Mesothelial cell of epicardium (in vitro differentiated cells): Measurements from ENCODE around the gene MLN. TPM values are rescaled to one million over a fixed set of nuclear protein-coding genes. Genes with fewer than 3 reads are reported as not detected.

ENCODE experiments used
- DNase-seq, 2 experiments: peaks; one replicate each; pipeline ENCODE4 v3.0.0; 2021; ENCODE audit warnings: low spot score in 2 of 2; ENCODE audit not compliant: unreplicated experiment in 2 of 2
- H3K27ac Mint-ChIP-seq: 2 replicates; pipeline ENCODE4 v1.8.0; 2021; ENCODE audit warnings: mixed read lengths
- H3K27me3 Mint-ChIP-seq: 2 replicates; pipeline ENCODE4 v1.8.0; 2021; ENCODE audit warnings: low read depth, mixed read lengths
- H3K36me3 Mint-ChIP-seq: 2 replicates; pipeline ENCODE4 v1.8.0; 2021; ENCODE audit warnings: mixed read lengths
- H3K4me1 Mint-ChIP-seq: 2 replicates; pipeline ENCODE4 v1.8.0; 2021; ENCODE audit warnings: mixed read lengths
- H3K4me3 Mint-ChIP-seq: 2 replicates; pipeline ENCODE4 v1.8.0; 2021; ENCODE audit warnings: mild to moderate bottlenecking, moderate library complexity, mixed read lengths
- H3K9me3 Mint-ChIP-seq: 2 replicates; pipeline ENCODE4 v1.8.0; 2021; ENCODE audit warnings: mixed read lengths
- total RNA-seq: library from RNA; stranded (reverse); gene quantifications from 3 replicates; pipeline ENCODE4 v1.2.1, GENCODE V29; 2021
- TF ChIP-seq, protein P1 (sequence below): fragments of 200-600 bp; sonication (generic); IDR thresholded peaks from one replicate; pipeline ENCODE4 v1.5.0; 2021; ENCODE audit warnings: antibody characterized with exemption; ENCODE audit not compliant: unreplicated experiment

MLN gene
- total RNA-seq, 1 donor from 2014 or later: not detected

DNA sequence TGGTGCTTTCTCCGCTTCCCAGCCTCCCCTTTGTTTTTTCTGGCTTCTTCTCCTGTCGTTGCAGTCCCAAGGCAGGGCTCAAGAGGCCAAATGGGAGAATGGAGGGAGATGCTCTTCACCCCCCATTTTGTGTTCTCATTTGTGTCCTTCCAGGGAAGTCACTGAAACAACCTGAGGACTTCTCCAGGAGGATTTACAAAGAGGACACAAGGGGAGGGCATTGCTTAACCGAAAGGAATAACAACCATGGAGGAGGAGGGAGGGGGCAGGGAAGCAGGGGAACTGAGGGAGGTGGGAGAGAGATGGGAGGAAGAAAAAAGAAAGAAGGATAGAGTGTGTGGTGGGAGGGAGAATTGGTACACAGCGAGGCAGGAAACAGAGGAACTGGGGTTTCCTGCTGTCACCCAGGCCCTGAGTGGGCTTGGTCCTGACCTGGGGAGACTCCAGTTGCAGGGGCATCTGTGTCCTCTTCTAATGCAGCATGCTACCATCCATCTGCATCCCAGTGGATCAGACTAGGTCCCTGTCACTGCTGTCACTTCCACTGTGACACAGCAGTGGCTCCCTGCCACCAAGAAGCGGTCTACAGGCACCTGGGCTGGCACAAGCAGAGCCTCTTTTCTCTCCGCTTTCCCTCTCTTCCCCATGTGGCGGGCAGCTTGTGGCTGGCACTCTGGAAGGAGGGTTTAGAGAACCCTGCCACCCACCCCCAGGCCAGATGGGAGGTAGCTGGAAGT lies 17.1 kb upstream of the MLN start:
- H3K27me3 Mint-ChIP-seq: peaks cover 37% of the 10 kb centered on the region
- H3K36me3 Mint-ChIP-seq: no peaks in the 10 kb centered on the region
- H3K9me3 Mint-ChIP-seq: no peaks in the 10 kb centered on the region
- no peak overlapping the region for H3K4me3 Mint-ChIP-seq
- peaks cover 5% of the 10 kb centered on the region for H3K4me1 Mint-ChIP-seq
- TF ChIP-seq, protein P1, sequence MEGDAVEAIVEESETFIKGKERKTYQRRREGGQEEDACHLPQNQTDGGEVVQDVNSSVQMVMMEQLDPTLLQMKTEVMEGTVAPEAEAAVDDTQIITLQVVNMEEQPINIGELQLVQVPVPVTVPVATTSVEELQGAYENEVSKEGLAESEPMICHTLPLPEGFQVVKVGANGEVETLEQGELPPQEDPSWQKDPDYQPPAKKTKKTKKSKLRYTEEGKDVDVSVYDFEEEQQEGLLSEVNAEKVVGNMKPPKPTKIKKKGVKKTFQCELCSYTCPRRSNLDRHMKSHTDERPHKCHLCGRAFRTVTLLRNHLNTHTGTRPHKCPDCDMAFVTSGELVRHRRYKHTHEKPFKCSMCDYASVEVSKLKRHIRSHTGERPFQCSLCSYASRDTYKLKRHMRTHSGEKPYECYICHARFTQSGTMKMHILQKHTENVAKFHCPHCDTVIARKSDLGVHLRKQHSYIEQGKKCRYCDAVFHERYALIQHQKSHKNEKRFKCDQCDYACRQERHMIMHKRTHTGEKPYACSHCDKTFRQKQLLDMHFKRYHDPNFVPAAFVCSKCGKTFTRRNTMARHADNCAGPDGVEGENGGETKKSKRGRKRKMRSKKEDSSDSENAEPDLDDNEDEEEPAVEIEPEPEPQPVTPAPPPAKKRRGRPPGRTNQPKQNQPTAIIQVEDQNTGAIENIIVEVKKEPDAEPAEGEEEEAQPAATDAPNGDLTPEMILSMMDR: no peak
- no peak for DNase-seq
- H3K27ac Mint-ChIP-seq: no peak overlapping the region

DNA sequence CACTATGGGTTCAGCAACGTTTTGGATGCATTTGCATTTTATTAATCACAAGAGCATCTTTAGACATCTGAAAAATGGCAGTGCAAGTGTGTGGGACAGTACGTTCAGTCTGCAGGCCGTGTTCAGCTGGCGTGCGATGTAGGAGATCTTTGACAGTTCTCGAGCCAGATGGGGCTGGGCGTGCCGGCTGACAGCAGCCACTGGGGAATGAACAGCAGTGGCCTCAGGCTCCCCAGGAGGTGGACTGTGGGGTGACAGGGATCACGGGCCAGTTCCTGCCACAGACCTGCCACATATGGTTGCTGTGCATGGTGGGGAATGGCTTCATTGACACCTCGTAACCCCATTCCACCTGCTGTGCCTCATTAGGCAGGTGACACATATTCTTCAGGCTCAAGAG lies 16.4 kb upstream of the MLN start:
- TF ChIP-seq, protein P1: no peak
- DNase-seq: no peak
- H3K9me3 Mint-ChIP-seq: no peaks in the 10 kb centered on the region
- peaks cover 5% of the 10 kb centered on the region for H3K4me1 Mint-ChIP-seq
- H3K27me3 Mint-ChIP-seq: peaks cover 44% of the 10 kb centered on the region
- H3K27ac Mint-ChIP-seq: no peak overlapping the region
- no peaks in the 10 kb centered on the region for H3K36me3 Mint-ChIP-seq
- no peak overlapping the region for H3K4me3 Mint-ChIP-seq

DNA sequence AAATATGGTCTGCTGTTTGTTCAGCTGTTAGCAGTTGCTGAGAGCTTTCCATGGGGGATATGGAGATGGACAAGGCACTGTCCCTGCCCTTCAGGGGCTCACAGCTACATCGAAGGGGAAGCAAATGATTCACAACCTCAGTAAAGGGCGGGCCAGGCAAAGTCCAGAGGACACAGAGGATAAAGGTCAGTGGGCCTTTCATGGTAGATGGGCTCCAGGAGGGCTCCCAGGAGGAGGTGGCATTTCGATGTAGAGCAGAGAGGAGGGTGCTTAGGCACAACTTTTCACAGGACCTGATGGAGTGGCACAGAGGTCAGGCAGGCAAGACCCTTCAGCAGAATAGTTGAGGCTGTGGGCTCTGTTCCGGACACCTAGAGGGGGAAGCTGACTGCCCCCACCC lies 15.2 kb upstream of the MLN start:
- H3K36me3 Mint-ChIP-seq: no peaks in the 10 kb centered on the region
- no peaks in the 10 kb centered on the region for H3K4me1 Mint-ChIP-seq
- no peaks in the 10 kb centered on the region for H3K9me3 Mint-ChIP-seq
- no peak overlapping the region for H3K27ac Mint-ChIP-seq
- no peak for DNase-seq
- H3K27me3 Mint-ChIP-seq: peaks cover 49% of the 10 kb centered on the region
- H3K4me3 Mint-ChIP-seq: no peak overlapping the region
- TF ChIP-seq, protein P1: no peak

DNA sequence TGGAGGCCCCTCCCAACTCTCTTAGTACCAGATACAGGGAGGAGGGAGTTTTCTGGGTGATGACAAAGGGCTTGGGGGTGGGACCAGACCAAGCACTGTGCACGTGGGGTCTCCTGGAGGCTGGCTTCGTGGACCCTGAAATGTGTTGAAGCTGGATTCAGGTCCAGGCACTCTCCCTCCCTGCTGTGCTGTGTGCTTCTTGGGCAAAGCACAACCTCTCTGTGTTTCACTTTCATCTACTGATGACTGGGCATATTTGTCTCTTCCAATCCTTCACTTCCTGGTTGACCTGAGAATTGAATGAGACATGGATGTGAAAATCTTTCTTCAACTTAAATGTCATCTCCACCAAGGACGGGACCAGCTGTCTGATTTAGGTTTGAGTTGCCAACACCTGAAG lies 14.5 kb upstream of the MLN start:
- Mint-ChIP-seq H3K4me1 (no peaks in the 10 kb centered on the region), H3K27me3 (peaks cover 52% of the 10 kb centered on the region), H3K27ac (no peak overlapping the region), H3K36me3 (no peaks in the 10 kb centered on the region), H3K9me3 (no peaks in the 10 kb centered on the region), H3K4me3 (no peak overlapping the region)
- no peak for DNase-seq
- TF ChIP-seq, protein P1: no peak

DNA sequence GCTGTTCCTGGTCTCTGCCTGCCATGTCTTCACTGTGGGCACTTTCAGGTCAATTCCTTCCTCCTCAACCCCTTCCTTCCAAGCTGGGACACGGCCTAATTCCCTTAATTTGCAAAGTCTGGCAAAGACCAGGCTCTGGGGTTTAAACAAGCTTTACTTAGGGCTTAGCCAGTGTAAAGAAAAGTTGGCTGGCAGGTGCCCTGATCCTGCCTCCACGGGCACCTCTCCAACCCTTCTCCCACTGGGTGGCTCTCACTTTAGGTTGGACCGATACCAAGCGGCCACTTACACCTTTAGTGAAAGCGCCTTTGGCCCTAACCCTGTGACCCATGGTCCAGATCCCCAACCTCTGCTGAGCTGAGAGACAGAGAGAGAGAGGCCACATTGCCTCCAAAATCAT lies 13.7 kb upstream of the MLN start:
- Mint-ChIP-seq H3K36me3 (no peaks in the 10 kb centered on the region), H3K9me3 (no peaks in the 10 kb centered on the region), H3K27ac (no peak overlapping the region), H3K4me3 (no peak overlapping the region), H3K4me1 (peaks cover 4% of the 10 kb centered on the region), H3K27me3 (peaks cover 52% of the 10 kb centered on the region)
- TF ChIP-seq, protein P1: no peak
- no peak for DNase-seq
